Hematopoietic multipotent progenitor cell treated with erythropoietin and hydrocortisone succinate and interleukin-3 and kit ligand, for 15 days (in vitro differentiated cells): ENCODE measurements around the gene TOMM70.
"Not testable (repeated sequence)": the region's sequence is repeated elsewhere in the genome, so short reads cannot be mapped to it uniquely, and the experiment has no call there.

ENCODE experiments used
- DNase-seq: peaks from one replicate; pipeline ENCODE4 v3.0.0-alpha.2; 2015; ENCODE audit warnings: low spot score

The TOMM70 gene

GRCh38 chr3:100400780-100401673 lies at the start of gene TOMM70, which contains the start of gene LNP1:
TOMM70 (minus strand) TSS chr3:100401089; CDS start chr3:100400949, 140 bp downstream.
LNP1 (plus strand) TSS chr3:100401539; CDS start chr3:100429730, 28,191 bp downstream.
- peak; percentile 95 for DNase-seq

- no peak for DNase-seq
Observed at GRCh38 chr3:100449214-100449613, 48.3 kb upstream of the TOMM70 start.

GRCh38 chr3:100448079-100448478 lies 47.2 kb upstream of the TOMM70 start:
- DNase-seq = no peak

GRCh38 chr3:100447067-100447466 lies 46.2 kb upstream of the TOMM70 start:
- DNase-seq = not testable (repeated sequence)

GRCh38 chr3:100443690-100444089 lies 42.8 kb upstream of the TOMM70 start:
- no peak for DNase-seq

- no peak for DNase-seq
Observed at GRCh38 chr3:100440895-100441294, 40.0 kb upstream of the TOMM70 start.

GRCh38 chr3:100438623-100438974 lies 37.7 kb upstream of the TOMM70 start:
- peak; percentile 45 for DNase-seq

- DNase-seq = peak; percentile 62
Observed at GRCh38 chr3:100437721-100438622, 37.1 kb upstream of the TOMM70 start.

- DNase-seq = no peak
Observed at GRCh38 chr3:100436951-100437350, 36.1 kb upstream of the TOMM70 start.

GRCh38 chr3:100429187-100429716 lies 28.4 kb upstream of the TOMM70 start:
- DNase-seq = no peak

GRCh38 chr3:100427699-100428098 lies 26.8 kb upstream of the TOMM70 start:
- DNase-seq = no peak

GRCh38 chr3:100426067-100426682 lies 25.3 kb upstream of the TOMM70 start:
- no peak for DNase-seq

GRCh38 chr3:100425316-100425715 lies 24.4 kb upstream of the TOMM70 start:
- peak; percentile 35 for DNase-seq

GRCh38 chr3:100424261-100424660 lies 23.4 kb upstream of the TOMM70 start:
- DNase-seq = no peak

- DNase-seq = no peak
Observed at GRCh38 chr3:100423611-100424010, 22.7 kb upstream of the TOMM70 start.

- DNase-seq = no peak
Observed at GRCh38 chr3:100420885-100421284, 20.0 kb upstream of the TOMM70 start.

GRCh38 chr3:100419406-100419805 lies 18.5 kb upstream of the TOMM70 start:
- no peak for DNase-seq

GRCh38 chr3:100416863-100417262 lies 16.0 kb upstream of the TOMM70 start:
- DNase-seq = no peak

- no peak for DNase-seq
Observed at GRCh38 chr3:100416176-100416575, 15.3 kb upstream of the TOMM70 start.

GRCh38 chr3:100413613-100414012 lies 12.7 kb upstream of the TOMM70 start:
- no peak for DNase-seq

GRCh38 chr3:100412912-100413590 lies 12.2 kb upstream of the TOMM70 start:
- DNase-seq = no peak
